Activated CD4-positive, alpha-beta T cell treated with anti-CD3 and anti-CD28 coated beads, Interleukin-2, amount 10 ng/mL, durations not matched to agents 7 days and 5 days (primary cell): ENCODE measurements around the gene BID. TPM values are rescaled to one million over a fixed set of nuclear protein-coding genes. Genes with fewer than 3 reads are reported as not detected.

Experiments used
- CTCF ChIA-PET: fragments of 350-600 bp; sonication (Branson Sonifier 250); formaldehyde crosslinking; loops from one replicate; lab custom pipeline; 2021; ENCODE audit warnings: antibody characterized with exemption; lab: Charles Lee
- POLR2A ChIA-PET: fragments of 350-600 bp; sonication (Branson Sonifier 250); formaldehyde crosslinking; loops from one replicate; lab custom pipeline; 2021; ENCODE audit warnings: antibody characterized with exemption; lab: Charles Lee
- DNase-seq: peaks from one replicate; pipeline ENCODE4 v3.0.0-alpha.2; 2020
- H3K27ac Mint-ChIP-seq: one replicate; pipeline ENCODE4 v1.8.0; 2021; ENCODE audit warnings: mild to moderate bottlenecking, moderate library complexity, mixed read lengths
- H3K27me3 Mint-ChIP-seq: one replicate; pipeline ENCODE4 v1.8.0; 2021; ENCODE audit warnings: mixed read lengths
- H3K36me3 Mint-ChIP-seq: one replicate; pipeline ENCODE4 v1.8.0; 2021; ENCODE audit warnings: low read depth, mixed read lengths
- H3K4me1 Mint-ChIP-seq: one replicate; pipeline ENCODE4 v1.8.0; 2021; ENCODE audit warnings: mixed read lengths
- H3K4me3 Mint-ChIP-seq: one replicate; pipeline ENCODE4 v1.8.0; 2021; ENCODE audit warnings: mild to moderate bottlenecking, moderate library complexity, mixed read lengths
- H3K9me3 Mint-ChIP-seq: one replicate; pipeline ENCODE4 v1.8.0; 2021; ENCODE audit warnings: mixed read lengths
- microRNA-seq: library from miRNA; unstranded; fragments of <30 nt; microRNA quantifications from one replicate; pipeline ENCODE4 v1.2.0, GENCODE V29; 2021; ENCODE audit warnings: borderline microRNAs expressed, borderline replicate concordance
- total RNA-seq, 2 experiments: library from RNA; stranded (reverse); gene quantifications; one replicate each; pipeline ENCODE4 v1.2.3, GENCODE V29; 2021

Gene BID
- total RNA-seq, 2 experiments from 2014 or later = 32.5 to 39.3 TPM

DNA sequence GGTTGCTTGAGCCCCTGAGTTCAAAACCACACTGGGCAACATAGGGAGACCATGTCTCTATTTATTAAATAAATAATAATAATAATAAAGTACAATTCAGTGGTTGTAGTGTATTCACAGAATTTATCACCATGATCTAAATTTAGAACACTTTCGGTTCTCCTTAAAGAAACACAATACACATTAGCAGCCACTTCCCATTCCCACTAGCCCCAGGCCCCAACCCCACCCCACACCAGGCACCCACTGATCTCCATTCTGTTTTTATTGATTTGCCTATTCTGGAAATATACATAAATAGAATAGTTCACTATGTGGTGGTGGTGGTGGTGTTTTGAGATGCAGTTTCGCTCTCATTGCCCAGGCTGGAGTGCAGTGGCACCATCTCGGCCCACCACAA is 90.0 kb downstream of the BID start:
- no peak overlapping the region for H3K27ac Mint-ChIP-seq
- H3K27me3 Mint-ChIP-seq = no peaks in the 10 kb centered on the region
- ChIA-PET POLR2A (no interaction called here), CTCF (no interaction called here)
- no peaks in the 10 kb centered on the region for H3K36me3 Mint-ChIP-seq
- H3K9me3 Mint-ChIP-seq = no peaks in the 10 kb centered on the region
- DNase-seq = no peak
- no peak overlapping the region for H3K4me3 Mint-ChIP-seq
- H3K4me1 Mint-ChIP-seq = no peaks in the 10 kb centered on the region

Small RNA genes within 50 kb of the gene (microRNA-seq; reads per million reads assigned to microRNA genes)
- gene MIR3198-1 = not detected

Other genes starting within 250 kb of the BID start
- not detected for gene SLC25A18, start 211.0 kb downstream of the BID start, total RNA-seq
- 10 to 100 TPM; 89.9 to 98.4 TPM for gene ATP6V1E1, start 145.7 kb downstream of the BID start, total RNA-seq
- gene BCL2L13, start 135.7 kb downstream of the BID start, total RNA-seq = 10 to 100 TPM; 23.5 to 24.9 TPM